ENCODE results near the gene STARD13. TPM values are rescaled to one million over a fixed set of nuclear protein-coding genes. Genes with fewer than 3 reads are reported as not detected.

The STARD13 gene
- total and polyA plus RNA-seq, 2 donors (not counting 1 experiment from before 2014, with no cell fraction given) = 0.06 to 0.22 TPM

DNA sequence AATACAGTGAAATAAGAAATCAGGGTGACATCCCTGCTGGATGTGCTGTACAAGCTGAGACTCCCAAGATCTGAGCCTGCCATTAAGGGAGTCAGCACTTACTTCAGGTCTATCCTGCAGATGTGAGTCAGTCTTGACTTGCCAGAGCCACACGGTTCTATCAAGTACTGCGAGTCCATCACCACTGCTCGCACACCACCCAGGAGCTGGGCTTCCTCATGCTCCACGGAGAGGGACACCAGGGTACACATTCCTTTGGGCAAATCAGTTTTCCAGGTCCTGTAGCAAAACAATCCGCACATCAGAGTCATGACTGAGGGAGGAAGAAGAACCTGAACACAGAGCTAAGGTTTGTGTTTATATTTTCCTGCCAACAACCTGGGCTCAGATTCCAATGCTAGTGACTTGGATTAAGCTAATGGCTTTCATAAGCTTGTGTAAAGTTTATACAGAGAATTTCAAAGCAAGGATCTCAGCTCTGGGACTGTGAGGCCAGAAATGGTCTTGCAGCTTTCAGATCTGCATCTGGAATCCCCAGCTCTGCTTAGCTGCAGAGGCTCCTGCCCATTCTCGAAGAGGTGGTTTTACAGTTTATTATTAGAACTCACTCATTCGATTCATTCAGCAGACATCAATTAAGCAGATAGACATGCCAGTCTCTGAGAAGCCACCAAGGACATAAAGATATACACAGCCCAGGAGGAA lies 178.7 kb downstream of the STARD13 start:
- no peak overlapping the region for H3K4me2 ChIP-seq (replicated peaks; ENCODE audit: low read depth, low read length, poor library complexity, severe bottlenecking)
- peaks cover 0 to 11% (median 5%) of the 10 kb centered on the region in 4 experiments for H3K27me3 ChIP-seq (replicated peaks in 1 of 4; ENCODE audit: control extremely low read depth in 1 of 4, control insufficient read depth in 3 of 4, insufficient read depth in 4 of 4, low read length in 3 of 4)
- H3K9me3 ChIP-seq (ENCODE audit: control extremely low read depth in 1 of 3, control insufficient read depth in 2 of 3, insufficient read depth in 1 of 3, low read length in 2 of 3) = peaks cover 0 to 4% (median 0%) of the 10 kb centered on the region in 3 donors
- H3K79me2 ChIP-seq (ENCODE audit: control insufficient read depth, insufficient read depth, low read length) = no peaks in the 10 kb centered on the region
- peaks cover 33 to 49% of the 10 kb centered on the region in 2 donors for H3K4me1 ChIP-seq (ENCODE audit: control insufficient read depth in 2 of 2, insufficient read depth in 2 of 2, low read length in 2 of 2)
- H3K9ac ChIP-seq (ENCODE audit: low read length) = no peak overlapping the region
- H3K36me3 ChIP-seq (replicated peaks in 1 of 2; ENCODE audit: control extremely low read depth in 1 of 2, control insufficient read depth in 1 of 2, extremely low read depth in 1 of 2, insufficient read depth in 2 of 2, low read length in 1 of 2) = no peaks in the 10 kb centered on the region
- H3K4me1 Mint-ChIP-seq = peaks cover 51% of the 10 kb centered on the region
- intact Hi-C loops (cut with micrococcal nuclease) = no loop called here
- no peak overlapping the region for H3K27ac ChIP-seq (ENCODE audit: low read length in 2 of 2)
- H2AFZ ChIP-seq (ENCODE audit: insufficient read depth, low read depth, low read length, poor library complexity, severe bottlenecking) = no peak overlapping the region
- DNase-seq (no peak), ATAC-seq (ENCODE audit: low read depth) (no peak)
- no peak overlapping the region for H3K27ac Mint-ChIP-seq
- H3K4me3 Mint-ChIP-seq = peak overlapping the region; percentile 2
- ChIA-PET CTCF (no interaction called here), POLR2A (no interaction called here)
- H3K27me3 Mint-ChIP-seq = peaks cover 31% of the 10 kb centered on the region
- H3K4me3 ChIP-seq (ENCODE audit: control extremely low read depth in 1 of 5, extremely low read depth in 1 of 5, insufficient read depth in 1 of 5, low read depth in 2 of 5, low read length in 4 of 5) = no peak overlapping the region
- H4K20me1 ChIP-seq (ENCODE audit: control insufficient read depth, insufficient read depth, low read length, poor library complexity, severe bottlenecking) = no peaks in the 10 kb centered on the region
- H3K9me3 Mint-ChIP-seq (ENCODE audit: insufficient read depth) = no peaks in the 10 kb centered on the region
- no peak for TF ChIP-seq EZH2 (IDR thresholded peaks at IDR 0.05; ENCODE audit: borderline replicate concordance, insufficient read depth, low read depth, low read length, poor library complexity, severe bottlenecking)
- no peak for TF ChIP-seq CTCF (IDR thresholded peaks at IDR 0.05)
- whole genome bisulfite sequencing (ENCODE audit: insufficient coverage) = 84% methylated on average over 6 of the region's 7 CpGs

DNA sequence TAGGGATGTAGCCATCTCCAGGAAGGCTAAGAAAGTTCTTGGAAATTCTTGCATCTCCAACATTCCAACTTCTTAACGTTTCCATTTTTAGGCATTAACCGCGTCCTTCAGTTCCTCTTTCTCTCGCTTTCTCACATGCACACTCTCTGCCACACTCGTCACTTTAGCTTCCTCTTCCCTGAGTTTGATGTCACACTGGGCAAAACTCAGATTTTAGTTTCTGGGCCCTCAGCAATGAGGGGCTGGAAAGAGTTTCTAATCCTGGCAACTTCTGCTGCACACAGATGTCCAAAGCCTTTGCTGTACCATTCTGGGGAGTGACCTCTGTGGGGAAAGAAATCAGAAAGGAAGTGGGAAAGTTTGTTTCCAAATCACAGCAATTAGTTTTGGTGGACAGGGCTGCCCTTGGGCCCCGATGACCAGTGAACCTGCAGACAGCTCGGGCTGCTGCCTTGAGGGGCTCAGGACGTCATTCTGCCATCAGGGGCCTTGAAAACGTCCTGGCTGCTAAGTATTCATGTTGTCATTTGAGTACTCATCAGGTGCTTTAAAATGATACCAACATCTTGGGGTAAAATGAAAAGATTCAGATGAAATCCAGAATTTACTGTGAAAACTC lies 180.1 kb downstream of the STARD13 start:
- Histone ChIP-seq H4K20me1 (ENCODE audit: control insufficient read depth, insufficient read depth, low read length, poor library complexity, severe bottlenecking) (no peaks in the 10 kb centered on the region), H3K4me1 (ENCODE audit: control insufficient read depth in 2 of 2, insufficient read depth in 2 of 2, low read length in 2 of 2) (peaks cover 21 to 36% of the 10 kb centered on the region in 2 donors), H3K9ac (ENCODE audit: low read length) (no peak overlapping the region), H3K27me3 (replicated peaks in 1 of 4; ENCODE audit: control extremely low read depth in 1 of 4, control insufficient read depth in 3 of 4, insufficient read depth in 4 of 4, low read length in 3 of 4) (peaks cover 0 to 11% (median 5%) of the 10 kb centered on the region in 4 experiments), H2AFZ (ENCODE audit: insufficient read depth, low read depth, low read length, poor library complexity, severe bottlenecking) (no peak overlapping the region), H3K9me3 (ENCODE audit: control extremely low read depth in 1 of 3, control insufficient read depth in 2 of 3, insufficient read depth in 1 of 3, low read length in 2 of 3) (peaks cover 0 to 4% (median 0%) of the 10 kb centered on the region in 3 donors), H3K4me3 (ENCODE audit: control extremely low read depth in 1 of 5, extremely low read depth in 1 of 5, insufficient read depth in 1 of 5, low read depth in 2 of 5, low read length in 4 of 5) (no peak overlapping the region), H3K79me2 (ENCODE audit: control insufficient read depth, insufficient read depth, low read length) (no peaks in the 10 kb centered on the region), H3K27ac (ENCODE audit: low read length in 2 of 2) (no peak overlapping the region), H3K4me2 (replicated peaks; ENCODE audit: low read depth, low read length, poor library complexity, severe bottlenecking) (no peak overlapping the region), H3K36me3 (replicated peaks in 1 of 2; ENCODE audit: control extremely low read depth in 1 of 2, control insufficient read depth in 1 of 2, extremely low read depth in 1 of 2, insufficient read depth in 2 of 2, low read length in 1 of 2) (no peaks in the 10 kb centered on the region)
- Mint-ChIP-seq H3K27ac (no peak overlapping the region), H3K9me3 (ENCODE audit: insufficient read depth) (no peaks in the 10 kb centered on the region), H3K27me3 (peaks cover 31% of the 10 kb centered on the region), H3K4me1 (peaks cover 38% of the 10 kb centered on the region), H3K4me3 (peak overlapping the region; percentile 24)
- 35% methylated on average over 9 of the region's 9 CpGs for WGBS (ENCODE audit: insufficient coverage)
- ATAC-seq (ENCODE audit: low read depth) = no peak
- ChIA-PET CTCF (no interaction called here), POLR2A (no interaction called here)
- intact Hi-C loops (cut with micrococcal nuclease) = no loop called here
- TF ChIP-seq EZH2 (IDR thresholded peaks at IDR 0.05; ENCODE audit: borderline replicate concordance, insufficient read depth, low read depth, low read length, poor library complexity, severe bottlenecking) (no peak), CTCF (IDR thresholded peaks at IDR 0.05) (no peak)
- peak; percentile 37 for DNase-seq

Data from B cell (primary cell).